GM10248 (cell line): Measurements from ENCODE around the gene B4GALT1.

Experiments used
- CTCF ChIA-PET: fragments of 300-600 bp; sonication (Branson Sonifier 250); formaldehyde crosslinking; extraction: SDS; loops from one replicate; lab custom pipeline; 2021; ENCODE audit warnings: antibody characterized with exemption; lab: Yijun Ruan, JAX
- POLR2A ChIA-PET: fragments of 350-650 bp; sonication (Branson Sonifier 250); formaldehyde crosslinking; extraction: SDS; loops from one replicate; lab custom pipeline; 2020; ENCODE audit warnings: antibody characterized with exemption; lab: Yijun Ruan, JAX
- DNase-seq: peaks from one replicate; pipeline ENCODE4 v3.0.0; 2012; ENCODE audit errors: extremely low spot score
- TF ChIP-seq, protein P1 (sequence below): IDR thresholded peaks from 2 replicates; pipeline ENCODE4 v1.5.1; 2012; ENCODE audit warnings: mild to moderate bottlenecking, low read depth; ENCODE audit errors: extremely low read depth, missing control alignments, control extremely low read depth

B4GALT1 gene

DNA sequence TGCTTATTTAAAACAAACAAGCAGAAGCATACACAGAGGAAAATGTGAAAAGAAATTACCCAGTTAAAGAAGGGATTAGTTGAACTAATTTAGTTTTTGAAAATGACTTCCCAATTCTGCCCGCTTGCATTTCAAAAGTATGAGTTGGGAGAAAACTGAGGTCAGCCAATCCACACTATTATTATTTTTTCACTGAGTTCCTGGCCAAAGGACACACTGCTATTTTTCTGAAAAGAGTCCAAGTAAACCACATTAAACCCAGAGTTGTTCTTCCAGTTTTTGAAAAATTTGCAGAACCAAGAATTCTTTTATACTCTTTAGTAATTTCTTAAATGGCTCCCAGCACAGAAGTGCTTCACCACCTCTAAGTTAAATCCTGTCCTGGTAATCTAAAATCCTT, 98.1 kb downstream of the B4GALT1 start:
- TF ChIP-seq, protein P1, sequence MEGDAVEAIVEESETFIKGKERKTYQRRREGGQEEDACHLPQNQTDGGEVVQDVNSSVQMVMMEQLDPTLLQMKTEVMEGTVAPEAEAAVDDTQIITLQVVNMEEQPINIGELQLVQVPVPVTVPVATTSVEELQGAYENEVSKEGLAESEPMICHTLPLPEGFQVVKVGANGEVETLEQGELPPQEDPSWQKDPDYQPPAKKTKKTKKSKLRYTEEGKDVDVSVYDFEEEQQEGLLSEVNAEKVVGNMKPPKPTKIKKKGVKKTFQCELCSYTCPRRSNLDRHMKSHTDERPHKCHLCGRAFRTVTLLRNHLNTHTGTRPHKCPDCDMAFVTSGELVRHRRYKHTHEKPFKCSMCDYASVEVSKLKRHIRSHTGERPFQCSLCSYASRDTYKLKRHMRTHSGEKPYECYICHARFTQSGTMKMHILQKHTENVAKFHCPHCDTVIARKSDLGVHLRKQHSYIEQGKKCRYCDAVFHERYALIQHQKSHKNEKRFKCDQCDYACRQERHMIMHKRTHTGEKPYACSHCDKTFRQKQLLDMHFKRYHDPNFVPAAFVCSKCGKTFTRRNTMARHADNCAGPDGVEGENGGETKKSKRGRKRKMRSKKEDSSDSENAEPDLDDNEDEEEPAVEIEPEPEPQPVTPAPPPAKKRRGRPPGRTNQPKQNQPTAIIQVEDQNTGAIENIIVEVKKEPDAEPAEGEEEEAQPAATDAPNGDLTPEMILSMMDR: no peak
- ChIA-PET CTCF (interaction anchor here (1.5 kb wide), 1 partner anchor 8 kb away, joined by 4 read pairs; no protein-coding TSS in a partner anchor), POLR2A (no interaction called here)
- DNase-seq: no peak

DNA sequence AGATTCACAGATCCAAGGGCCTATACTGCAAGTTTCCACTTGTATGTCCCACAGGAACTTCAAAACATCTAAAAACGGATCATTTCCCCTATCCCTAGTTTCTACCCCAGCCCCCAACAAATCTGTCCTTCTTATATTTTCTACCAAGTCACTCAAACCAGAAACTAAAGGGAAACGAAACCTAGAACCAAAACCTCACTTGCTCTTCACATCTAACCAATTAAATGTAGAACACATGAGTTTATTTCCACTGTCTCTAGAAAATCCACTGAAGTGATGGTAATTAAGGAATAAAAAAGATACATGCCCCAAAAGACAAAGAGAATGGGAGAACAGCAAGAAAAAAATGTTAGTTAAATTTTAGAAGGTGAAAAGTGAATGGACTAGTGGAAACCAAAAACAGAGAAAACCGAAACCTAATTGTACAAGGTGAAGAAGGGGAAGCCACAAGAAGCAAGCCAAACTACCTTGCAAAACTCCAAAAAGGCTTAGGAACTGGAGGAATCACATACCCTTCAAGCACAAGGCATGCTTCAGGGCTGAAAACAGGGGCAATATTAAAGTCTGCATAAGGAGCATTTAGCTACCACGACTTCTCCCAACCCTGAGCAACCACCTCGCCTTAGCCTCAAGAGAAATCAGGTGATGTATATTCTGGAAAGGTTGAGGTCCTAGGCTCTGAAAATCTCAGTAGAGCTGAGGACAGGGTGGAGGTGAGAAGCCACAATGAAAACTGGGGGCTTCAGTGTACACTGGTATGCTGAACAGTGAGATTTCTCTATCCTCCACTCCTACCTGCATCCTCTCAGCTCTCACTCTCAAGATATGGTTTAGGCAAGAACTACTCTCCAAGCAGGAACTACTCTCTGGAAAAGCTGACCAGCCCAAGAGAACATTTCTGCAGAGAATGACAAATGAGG, 101.7 kb downstream of the B4GALT1 start:
- ChIA-PET POLR2A (interaction anchor here (1.1 kb wide), 1 partner anchor 40 kb away, joined by 3 read pairs; no protein-coding TSS in a partner anchor), CTCF (interaction anchor here (1.2 to 1.4 kb wide), 2 partner anchors 9 to 10 kb away, joined by 3 to 4 read pairs; partner anchors contain the start of gene SMU1)
- TF ChIP-seq, protein P1: no peak
- DNase-seq: peak; percentile 59
